ENCODE data around the gene KIF13A.
"Not testable (repeated sequence)": the region's sequence is repeated elsewhere in the genome, so short reads cannot be mapped to it uniquely, and the experiment has no call there.

The KIF13A gene

DNA sequence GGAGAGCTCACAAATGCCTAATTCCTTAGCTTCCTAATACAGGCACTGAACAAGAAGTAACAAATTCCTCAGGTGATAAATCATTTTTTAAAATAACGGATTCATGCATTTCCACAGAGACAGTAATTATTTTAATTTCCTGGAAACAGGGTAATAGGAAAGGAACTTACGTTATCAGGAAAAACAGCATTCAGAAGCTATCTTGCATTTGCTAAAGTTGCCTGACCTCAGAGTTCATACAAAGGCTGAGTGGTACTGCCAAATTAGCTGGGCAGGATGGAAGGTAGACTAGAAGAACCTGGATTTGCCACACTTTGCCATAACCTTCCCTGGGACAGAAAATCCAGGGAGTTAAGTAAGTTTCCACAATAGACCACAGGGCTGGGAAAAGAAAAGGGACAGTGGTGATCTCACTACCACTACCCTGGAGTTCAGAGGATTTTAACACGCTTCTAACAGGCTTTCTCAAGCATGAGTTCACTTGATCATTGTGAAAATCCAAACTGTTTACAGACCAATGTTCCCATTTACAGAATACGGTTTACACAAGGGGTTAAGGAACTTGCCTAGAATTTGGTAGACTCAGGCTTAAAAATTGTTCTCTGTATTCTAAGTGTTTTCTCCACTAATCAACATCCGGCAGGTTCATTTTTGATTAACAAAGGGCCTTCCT is 57.0 kb downstream of the KIF13A start:
- H3K27ac ChIP-seq (ENCODE audit: low read depth, low read length), result no peak overlapping the region
- no peak overlapping the region for H3K9ac ChIP-seq (ENCODE audit: low read length)
- peaks cover 28% of the 10 kb centered on the region for H3K4me1 ChIP-seq (ENCODE audit: control insufficient read depth, insufficient read depth, low read length)
- H3K36me3 ChIP-seq (ENCODE audit: control insufficient read depth, insufficient read depth, low read length), result no peaks in the 10 kb centered on the region
- H3K9me3 ChIP-seq (ENCODE audit: control insufficient read depth, insufficient read depth, low read depth, low read length), result no peaks in the 10 kb centered on the region
- no peaks in the 10 kb centered on the region for H3K27me3 ChIP-seq (ENCODE audit: control insufficient read depth, insufficient read depth, low read length)
- no peak overlapping the region for H3K4me3 ChIP-seq (ENCODE audit: low read depth, low read length)

DNA sequence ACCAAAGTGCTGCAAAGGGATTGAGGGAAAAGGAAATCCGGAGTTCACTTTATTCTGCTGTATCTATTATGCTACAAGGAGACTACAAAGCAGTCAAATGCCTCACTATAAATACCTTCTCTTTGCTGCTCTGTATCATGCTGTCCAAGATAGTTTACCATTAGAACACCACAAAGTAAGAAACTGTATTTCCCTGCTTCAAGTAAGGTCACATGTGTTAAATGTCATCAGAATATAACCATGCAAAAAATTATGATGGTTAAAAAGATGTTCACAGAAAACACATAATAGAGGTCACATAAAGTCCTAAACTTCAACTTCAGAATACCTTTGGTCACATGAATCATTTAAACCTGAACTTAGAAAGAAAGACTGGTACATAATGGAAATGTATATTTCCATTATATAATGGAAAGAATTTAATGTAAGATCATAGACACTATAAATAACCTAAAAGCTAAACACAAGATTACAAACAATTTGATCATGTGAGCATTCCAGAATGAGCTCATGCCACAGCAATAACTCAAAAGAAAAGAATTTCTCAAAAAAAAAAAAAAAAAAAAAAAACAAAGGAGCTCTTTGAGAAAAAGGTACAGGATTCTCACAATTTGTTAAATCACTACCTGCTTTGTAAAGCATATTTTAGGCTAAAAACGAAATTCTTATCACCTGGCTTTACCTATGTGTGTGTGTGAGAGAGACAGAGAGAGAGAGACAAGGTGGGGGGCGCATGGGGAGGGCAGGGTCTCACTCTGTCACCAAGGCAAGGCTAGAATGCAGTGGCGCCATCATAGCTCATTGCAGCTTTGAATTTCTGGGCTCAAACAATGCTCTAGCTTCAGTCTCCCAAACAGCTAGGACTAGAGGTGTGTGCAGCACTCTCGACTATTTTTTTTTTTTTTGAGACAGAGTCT is 58.7 kb downstream of the KIF13A start:
- H3K4me1 ChIP-seq (ENCODE audit: control insufficient read depth, insufficient read depth, low read length), result peaks cover 25% of the 10 kb centered on the region

DNA sequence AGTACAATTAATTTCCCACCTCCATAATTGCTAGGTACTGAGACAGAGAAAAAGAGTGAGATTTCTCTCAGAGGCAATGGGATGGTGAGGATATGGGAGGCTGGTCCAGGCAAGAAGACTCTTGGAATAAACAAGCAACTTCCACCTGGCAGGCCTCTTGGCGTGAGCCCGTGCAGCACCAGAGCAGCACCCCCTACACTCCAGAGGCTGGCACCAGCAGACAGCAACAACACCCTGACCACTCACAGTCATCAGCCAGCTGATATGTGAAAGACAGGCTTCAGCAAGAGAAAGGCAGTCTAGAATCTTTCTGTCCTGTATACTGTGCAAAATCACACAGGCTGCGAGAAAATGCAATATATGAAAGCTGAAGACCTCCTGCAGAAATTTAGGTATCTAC is 59.7 kb downstream of the KIF13A start:
- H3K27me3 ChIP-seq (ENCODE audit: control insufficient read depth, insufficient read depth, low read length), result no peaks in the 10 kb centered on the region
- peaks cover 25% of the 10 kb centered on the region for H3K4me1 ChIP-seq (ENCODE audit: control insufficient read depth, insufficient read depth, low read length)
- no peak overlapping the region for H3K4me3 ChIP-seq (ENCODE audit: low read depth, low read length)
- no peak overlapping the region for H3K27ac ChIP-seq (ENCODE audit: low read depth, low read length)
- no peak overlapping the region for H3K9ac ChIP-seq (ENCODE audit: low read length)
- H3K9me3 ChIP-seq (ENCODE audit: control insufficient read depth, insufficient read depth, low read depth, low read length), result no peaks in the 10 kb centered on the region
- no peaks in the 10 kb centered on the region for H3K36me3 ChIP-seq (ENCODE audit: control insufficient read depth, insufficient read depth, low read length)

More for the DNA sequence above, 58.7 kb downstream of the KIF13A start:
- Histone ChIP-seq H3K9ac (ENCODE audit: low read length) (no peak overlapping the region), H3K36me3 (ENCODE audit: control insufficient read depth, insufficient read depth, low read length) (no peaks in the 10 kb centered on the region), H3K4me3 (ENCODE audit: low read depth, low read length) (no peak overlapping the region), H3K27ac (ENCODE audit: low read depth, low read length) (no peak overlapping the region), H3K9me3 (ENCODE audit: control insufficient read depth, insufficient read depth, low read depth, low read length) (no peaks in the 10 kb centered on the region), H3K27me3 (ENCODE audit: control insufficient read depth, insufficient read depth, low read length) (no peaks in the 10 kb centered on the region)

- no peak overlapping the region for H3K4me3 ChIP-seq (ENCODE audit: low read depth, low read length)
- H3K4me1 ChIP-seq (ENCODE audit: control insufficient read depth, insufficient read depth, low read length), result no peaks in the 10 kb centered on the region; the same call in 1 of the 2 replicates
- H3K36me3 ChIP-seq (ENCODE audit: control insufficient read depth, insufficient read depth, low read length), result no peaks in the 10 kb centered on the region
- no peak overlapping the region for H3K9ac ChIP-seq (ENCODE audit: low read length)
- H3K27ac ChIP-seq (ENCODE audit: low read depth, low read length), result no peak overlapping the region
- no peaks in the 10 kb centered on the region for H3K27me3 ChIP-seq (ENCODE audit: control insufficient read depth, insufficient read depth, low read length)
- H3K9me3 ChIP-seq (ENCODE audit: control insufficient read depth, insufficient read depth, low read depth, low read length), result no peaks in the 10 kb centered on the region
Measured at GRCh38 chr6:17923401-17923863, 64.0 kb downstream of the KIF13A start.

DNA sequence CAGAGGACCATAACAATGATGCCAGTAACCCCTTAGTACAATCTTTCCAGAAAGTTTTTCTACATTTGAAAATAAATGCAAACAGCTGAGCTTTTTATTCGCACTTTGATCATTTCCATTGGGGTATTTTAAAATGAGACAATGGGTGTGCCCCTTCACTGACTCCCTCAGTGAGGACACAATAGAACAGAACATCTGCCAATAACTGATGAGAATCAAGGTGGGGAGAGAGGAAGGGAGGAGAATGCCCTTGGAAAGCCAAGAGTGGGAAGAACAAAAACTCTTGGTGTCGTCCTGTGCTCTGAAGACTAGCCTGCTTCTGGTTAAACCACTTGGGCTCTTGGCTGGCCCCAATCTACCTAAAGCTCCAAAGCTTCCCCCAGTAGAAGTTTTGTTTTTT is 66.0 kb downstream of the KIF13A start:
- H3K27me3 ChIP-seq (ENCODE audit: control insufficient read depth, insufficient read depth, low read length), result no peaks in the 10 kb centered on the region
- H3K9me3 ChIP-seq (ENCODE audit: control insufficient read depth, insufficient read depth, low read depth, low read length), result no peaks in the 10 kb centered on the region
- H3K27ac ChIP-seq (ENCODE audit: low read depth, low read length), result no peak overlapping the region
- no peaks in the 10 kb centered on the region; the same call in 1 of the 2 replicates for H3K4me1 ChIP-seq (ENCODE audit: control insufficient read depth, insufficient read depth, low read length)
- no peak overlapping the region for H3K9ac ChIP-seq (ENCODE audit: low read length)
- H3K36me3 ChIP-seq (ENCODE audit: control insufficient read depth, insufficient read depth, low read length), result no peaks in the 10 kb centered on the region
- no peak overlapping the region for H3K4me3 ChIP-seq (ENCODE audit: low read depth, low read length)

- Histone ChIP-seq H3K4me1 (ENCODE audit: control insufficient read depth, insufficient read depth, low read length) (no peaks in the 10 kb centered on the region; the same call in 1 of the 2 replicates), H3K9me3 (ENCODE audit: control insufficient read depth, insufficient read depth, low read depth, low read length) (no peaks in the 10 kb centered on the region), H3K9ac (ENCODE audit: low read length) (no peak overlapping the region), H3K27me3 (ENCODE audit: control insufficient read depth, insufficient read depth, low read length) (no peaks in the 10 kb centered on the region), H3K36me3 (ENCODE audit: control insufficient read depth, insufficient read depth, low read length) (no peaks in the 10 kb centered on the region), H3K27ac (ENCODE audit: low read depth, low read length) (no peak overlapping the region), H3K4me3 (ENCODE audit: low read depth, low read length) (no peak overlapping the region)
Measured at GRCh38 chr6:17919496-17919895, 67.9 kb downstream of the KIF13A start.

GRCh38 chr6:17917837-17918763 is 69.3 kb downstream of the KIF13A start:
- no peaks in the 10 kb centered on the region; the same call in 1 of the 2 replicates for H3K4me1 ChIP-seq (ENCODE audit: control insufficient read depth, insufficient read depth, low read length)
- no peaks in the 10 kb centered on the region for H3K9me3 ChIP-seq (ENCODE audit: control insufficient read depth, insufficient read depth, low read depth, low read length)
- no peak overlapping the region for H3K27ac ChIP-seq (ENCODE audit: low read depth, low read length)
- H3K4me3 ChIP-seq (ENCODE audit: low read depth, low read length), result no peak overlapping the region
- H3K36me3 ChIP-seq (ENCODE audit: control insufficient read depth, insufficient read depth, low read length), result no peaks in the 10 kb centered on the region
- no peaks in the 10 kb centered on the region for H3K27me3 ChIP-seq (ENCODE audit: control insufficient read depth, insufficient read depth, low read length)
- no peak overlapping the region for H3K9ac ChIP-seq (ENCODE audit: low read length)

GRCh38 chr6:17914651-17915050 is 72.8 kb downstream of the KIF13A start:
- Histone ChIP-seq H3K4me1 (ENCODE audit: control insufficient read depth, insufficient read depth, low read length) (peaks cover 5% of the 10 kb centered on the region; the same call in 1 of the 2 replicates), H3K9ac (ENCODE audit: low read length) (no peak overlapping the region), H3K27me3 (ENCODE audit: control insufficient read depth, insufficient read depth, low read length) (no peaks in the 10 kb centered on the region), H3K9me3 (ENCODE audit: control insufficient read depth, insufficient read depth, low read depth, low read length) (no peaks in the 10 kb centered on the region), H3K36me3 (ENCODE audit: control insufficient read depth, insufficient read depth, low read length) (no peaks in the 10 kb centered on the region), H3K27ac (ENCODE audit: low read depth, low read length) (no peak overlapping the region), H3K4me3 (ENCODE audit: low read depth, low read length) (no peak overlapping the region)

- Histone ChIP-seq H3K27me3 (ENCODE audit: control insufficient read depth, insufficient read depth, low read length) (no peaks in the 10 kb centered on the region), H3K9ac (ENCODE audit: low read length) (no peak overlapping the region), H3K9me3 (ENCODE audit: control insufficient read depth, insufficient read depth, low read depth, low read length) (no peaks in the 10 kb centered on the region), H3K4me3 (ENCODE audit: low read depth, low read length) (no peak overlapping the region), H3K27ac (ENCODE audit: low read depth, low read length) (no peak overlapping the region), H3K4me1 (ENCODE audit: control insufficient read depth, insufficient read depth, low read length) (peaks cover 11% of the 10 kb centered on the region), H3K36me3 (ENCODE audit: control insufficient read depth, insufficient read depth, low read length) (no peaks in the 10 kb centered on the region)
Measured at GRCh38 chr6:17912521-17912920, 74.9 kb downstream of the KIF13A start.

GRCh38 chr6:17911656-17912055 is 75.8 kb downstream of the KIF13A start:
- H3K4me3 ChIP-seq (ENCODE audit: low read depth, low read length); H3K27ac ChIP-seq (ENCODE audit: low read depth, low read length); H3K9me3 ChIP-seq (ENCODE audit: control insufficient read depth, insufficient read depth, low read depth, low read length); H3K36me3 ChIP-seq (ENCODE audit: control insufficient read depth, insufficient read depth, low read length); H3K27me3 ChIP-seq (ENCODE audit: control insufficient read depth, insufficient read depth, low read length); H3K9ac ChIP-seq (ENCODE audit: low read length): not testable (repeated sequence)
- peaks cover 15% of the 10 kb centered on the region for H3K4me1 ChIP-seq (ENCODE audit: control insufficient read depth, insufficient read depth, low read length)
